HG02588 (cell line): ENCODE measurements around the gene CHAT.
A peak's percentile ranks its signal among the peaks of the same experiment; 100 is the strongest.

ENCODE experiments used
- ATAC-seq: cut with Tn5 transposase; IDR thresholded peaks from one replicate; pipeline ENCODE4 v1.9.1; 2021; ENCODE audit warnings: mild to moderate bottlenecking, moderate library complexity; ENCODE audit not compliant: unreplicated experiment

CHAT gene

GRCh38 chr10:49613882-49614241, at the start of gene CHAT:
CHAT (plus strand) TSS chr10:49614037; CDS start chr10:49614190, 153 bp downstream.
- ATAC-seq = no peak

- ATAC-seq = no peak
Measured at GRCh38 chr10:49564461-49565009, 49.3 kb upstream of the CHAT start.

GRCh38 chr10:49567810-49568209, 46.0 kb upstream of the CHAT start:
- no peak for ATAC-seq

GRCh38 chr10:49568235-49568634, 45.6 kb upstream of the CHAT start:
- peak; percentile 75 for ATAC-seq

GRCh38 chr10:49569031-49569631, 44.7 kb upstream of the CHAT start:
- ATAC-seq = no peak

- no peak for ATAC-seq
Measured at GRCh38 chr10:49571388-49571787, 42.4 kb upstream of the CHAT start.

GRCh38 chr10:49572594-49573114, 41.2 kb upstream of the CHAT start:
- no peak for ATAC-seq

GRCh38 chr10:49575489-49576072, 38.3 kb upstream of the CHAT start:
- ATAC-seq = no peak

- no peak for ATAC-seq
Measured at GRCh38 chr10:49577182-49577925, 36.5 kb upstream of the CHAT start.

- no peak for ATAC-seq
Measured at GRCh38 chr10:49578392-49578791, 35.4 kb upstream of the CHAT start.

- no peak for ATAC-seq
Measured at GRCh38 chr10:49579621-49580020, 34.2 kb upstream of the CHAT start.

GRCh38 chr10:49585387-49585786, 28.4 kb upstream of the CHAT start:
- no peak for ATAC-seq

- no peak for ATAC-seq
Measured at GRCh38 chr10:49587981-49588380, 25.9 kb upstream of the CHAT start.

- peak; percentile 65 for ATAC-seq
Measured at GRCh38 chr10:49592726-49593563, 20.9 kb upstream of the CHAT start.

GRCh38 chr10:49593564-49593875, 20.3 kb upstream of the CHAT start:
- no peak for ATAC-seq

GRCh38 chr10:49593998-49594397, 19.8 kb upstream of the CHAT start:
- ATAC-seq = no peak

GRCh38 chr10:49594594-49594993, 19.2 kb upstream of the CHAT start:
- ATAC-seq = no peak

- ATAC-seq = no peak
Measured at GRCh38 chr10:49595003-49595712, 18.7 kb upstream of the CHAT start.

- no peak for ATAC-seq
Measured at GRCh38 chr10:49595713-49596492, 17.9 kb upstream of the CHAT start.

GRCh38 chr10:49596493-49596809, 17.4 kb upstream of the CHAT start:
- ATAC-seq = no peak
